HPDE6-E6E7 (cell line): ENCODE data around the gene TP53I13.

ENCODE experiments used
- DNase-seq: peaks from one replicate; pipeline ENCODE4 v3.0.0; 2011; ENCODE audit warnings: missing footprints; ENCODE audit errors: extremely low spot score

Gene TP53I13

DNA sequence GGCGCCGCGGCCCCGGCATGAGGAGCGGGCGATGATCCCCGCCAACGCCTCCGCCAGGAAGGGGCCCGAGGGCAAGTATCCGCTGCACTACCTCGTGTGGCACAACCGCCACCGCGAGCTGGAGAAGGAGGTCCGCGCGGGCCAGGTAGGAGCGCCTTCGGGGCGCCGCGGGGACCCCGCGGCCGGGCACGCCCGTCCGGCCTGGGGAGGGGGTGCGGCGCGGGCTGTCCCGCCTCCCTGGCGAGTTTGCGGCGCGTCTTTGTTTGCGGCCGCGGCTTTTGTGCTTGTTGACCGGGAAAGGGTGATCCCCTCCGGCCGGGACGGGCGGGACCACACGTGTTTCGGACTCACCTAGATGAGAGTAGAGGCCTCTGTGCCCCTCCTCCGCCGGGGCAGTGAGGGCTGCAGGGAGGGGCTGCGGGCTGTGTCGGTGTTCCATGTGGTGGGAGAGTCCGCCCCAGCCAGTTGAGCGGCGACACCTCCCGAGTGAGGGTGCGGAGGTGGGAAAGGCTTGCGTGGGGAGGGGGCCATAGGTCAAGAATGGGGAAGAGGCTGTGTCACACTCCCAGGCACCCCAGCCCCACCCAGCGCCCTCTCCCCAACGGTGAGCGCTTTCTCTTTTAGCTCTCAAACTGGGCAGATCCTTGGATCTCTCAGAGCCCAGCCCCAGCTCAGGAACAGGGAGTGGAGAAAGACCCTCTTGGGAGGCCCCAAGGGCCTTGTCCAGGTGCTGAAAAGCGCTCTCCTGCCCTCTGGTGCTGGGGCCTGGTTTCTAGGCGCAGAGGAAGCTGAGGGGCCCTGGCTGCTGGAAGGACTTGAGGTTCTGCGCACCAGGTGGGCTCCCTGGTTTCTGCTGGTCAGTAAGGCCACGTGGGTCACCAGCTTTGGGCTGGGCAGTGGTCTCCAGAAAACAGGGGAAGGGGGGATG lies 25.4 kb downstream of the TP53I13 start:
- no peak for DNase-seq

DNA sequence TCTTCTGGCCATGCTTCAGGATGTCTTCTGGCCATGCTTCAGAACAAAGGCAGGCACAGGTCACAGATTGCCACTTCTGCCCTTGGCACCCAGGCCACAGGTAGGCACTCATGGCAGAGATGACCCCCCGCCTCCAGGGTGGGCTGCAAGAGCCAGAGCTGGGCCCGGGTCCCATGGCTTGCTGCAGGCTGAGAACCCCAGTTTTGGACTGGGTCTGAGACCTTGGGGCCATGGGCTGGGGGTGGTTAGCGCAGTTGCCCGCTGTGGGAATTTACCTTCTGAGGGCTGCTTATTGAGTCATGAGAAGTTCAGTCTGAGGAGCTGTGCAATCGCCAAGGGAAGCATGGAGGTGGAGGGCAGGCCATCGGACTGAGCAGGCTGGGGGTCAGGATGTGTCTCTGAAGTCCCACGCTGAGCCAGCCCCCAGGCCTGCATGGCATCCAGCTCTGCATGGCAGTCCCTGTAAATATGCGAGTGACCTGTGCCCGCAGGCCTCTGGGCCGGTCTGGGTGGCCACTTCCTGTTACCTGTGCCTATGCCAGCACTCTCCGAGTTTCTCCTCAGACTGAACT lies 26.1 kb downstream of the TP53I13 start:
- no peak for DNase-seq

DNA sequence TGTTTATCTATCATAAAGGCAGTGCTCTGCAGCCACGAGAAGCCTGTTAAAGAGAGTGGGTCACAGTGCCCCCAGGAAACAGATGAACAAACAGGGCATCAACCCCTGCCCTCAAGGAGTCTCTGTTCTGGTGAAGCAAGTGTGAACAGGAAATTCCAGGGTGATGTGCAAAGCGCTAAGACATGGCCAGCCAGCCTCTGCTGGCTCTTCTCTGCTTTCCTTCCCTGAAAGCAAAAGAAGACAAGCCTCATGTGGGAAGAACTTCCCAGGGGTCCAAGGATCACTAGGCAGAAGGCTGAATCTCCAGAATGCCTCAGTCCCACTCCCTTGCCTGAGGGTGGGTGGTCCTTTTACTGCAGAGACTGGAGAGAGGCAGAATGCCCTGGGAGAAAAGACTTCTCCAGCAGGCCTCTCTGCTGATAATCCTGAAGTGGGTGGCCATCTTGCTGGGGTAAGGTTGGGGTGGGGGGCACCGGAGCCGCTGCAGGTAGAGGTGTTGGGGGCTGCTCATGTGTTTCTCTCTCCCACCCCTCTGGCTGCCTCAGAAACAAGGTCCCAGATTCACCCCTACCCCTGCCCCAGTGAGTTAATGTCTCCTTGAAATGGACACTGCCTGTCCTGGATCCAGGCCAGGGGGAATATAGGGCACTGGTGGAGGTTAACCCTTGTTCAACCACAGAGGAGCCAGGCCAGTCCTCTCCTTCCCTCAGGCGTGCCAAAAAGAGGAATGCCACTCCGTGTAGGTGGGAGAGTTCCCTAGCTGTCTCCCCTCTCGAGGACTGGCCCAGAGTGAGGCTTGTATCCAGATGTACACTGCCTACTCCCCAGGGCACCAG lies 26.8 kb downstream of the TP53I13 start:
- no peak for DNase-seq

DNA sequence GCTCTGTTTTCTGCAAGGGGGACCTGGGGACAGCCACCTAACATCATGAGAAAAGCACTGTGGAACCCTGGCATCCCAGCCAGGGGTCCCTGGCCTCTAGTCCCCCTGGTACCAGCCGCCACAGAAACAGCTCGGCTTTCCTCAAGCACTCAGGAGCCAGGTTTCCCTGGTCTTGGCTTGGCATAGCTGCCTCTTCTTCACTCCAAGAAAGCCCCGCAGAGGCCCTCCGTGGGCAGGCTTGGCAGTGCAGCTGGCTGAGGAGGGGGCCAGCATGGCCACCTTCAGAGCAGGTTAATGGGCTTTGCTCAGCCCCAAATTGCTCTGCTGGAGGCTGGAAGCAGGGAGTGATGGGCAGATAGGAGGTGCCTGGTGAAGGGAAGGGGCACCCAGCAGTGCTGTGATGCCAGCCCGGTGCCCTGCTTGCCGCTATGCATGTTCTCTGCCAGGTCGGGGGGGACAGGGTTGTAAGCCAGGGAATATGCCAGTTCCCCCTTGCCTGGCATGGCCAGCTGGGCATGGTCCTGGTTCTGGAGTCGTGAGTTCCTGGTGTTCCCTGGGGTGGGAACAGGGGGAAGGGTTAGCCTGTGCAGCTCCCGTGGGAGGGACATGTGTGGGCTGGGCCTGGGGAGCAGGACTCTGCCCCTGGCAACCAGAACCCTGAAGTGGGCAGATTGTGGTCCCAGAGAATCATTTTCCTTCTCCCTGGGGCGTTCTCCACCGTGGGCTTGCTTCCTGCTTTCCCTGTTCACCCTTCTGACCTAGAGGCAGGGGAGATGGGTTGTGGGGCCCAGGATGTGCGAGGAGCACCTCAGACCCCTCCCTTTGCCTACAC lies 27.7 kb downstream of the TP53I13 start:
- DNase-seq: no peak

DNA sequence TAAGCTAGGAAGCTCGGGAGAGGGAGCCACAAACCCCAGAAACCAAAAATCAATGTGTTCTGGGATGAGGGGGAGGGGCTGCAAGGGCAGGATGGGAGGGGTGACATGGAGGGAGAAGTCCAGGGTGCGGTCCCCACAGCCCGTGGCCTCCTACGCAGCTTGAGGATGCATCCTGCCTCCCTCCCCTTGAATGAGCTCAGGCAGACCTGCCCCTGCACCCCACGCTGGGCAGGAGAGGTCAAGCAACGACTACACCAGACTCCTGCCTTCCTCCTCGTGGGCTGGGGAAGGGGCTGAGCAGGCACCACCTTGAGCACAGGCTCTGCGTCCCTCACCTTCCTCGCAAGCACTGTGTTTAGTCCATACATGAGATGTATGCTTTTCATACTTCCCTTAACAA lies 28.3 kb downstream of the TP53I13 start:
- DNase-seq: no peak

DNA sequence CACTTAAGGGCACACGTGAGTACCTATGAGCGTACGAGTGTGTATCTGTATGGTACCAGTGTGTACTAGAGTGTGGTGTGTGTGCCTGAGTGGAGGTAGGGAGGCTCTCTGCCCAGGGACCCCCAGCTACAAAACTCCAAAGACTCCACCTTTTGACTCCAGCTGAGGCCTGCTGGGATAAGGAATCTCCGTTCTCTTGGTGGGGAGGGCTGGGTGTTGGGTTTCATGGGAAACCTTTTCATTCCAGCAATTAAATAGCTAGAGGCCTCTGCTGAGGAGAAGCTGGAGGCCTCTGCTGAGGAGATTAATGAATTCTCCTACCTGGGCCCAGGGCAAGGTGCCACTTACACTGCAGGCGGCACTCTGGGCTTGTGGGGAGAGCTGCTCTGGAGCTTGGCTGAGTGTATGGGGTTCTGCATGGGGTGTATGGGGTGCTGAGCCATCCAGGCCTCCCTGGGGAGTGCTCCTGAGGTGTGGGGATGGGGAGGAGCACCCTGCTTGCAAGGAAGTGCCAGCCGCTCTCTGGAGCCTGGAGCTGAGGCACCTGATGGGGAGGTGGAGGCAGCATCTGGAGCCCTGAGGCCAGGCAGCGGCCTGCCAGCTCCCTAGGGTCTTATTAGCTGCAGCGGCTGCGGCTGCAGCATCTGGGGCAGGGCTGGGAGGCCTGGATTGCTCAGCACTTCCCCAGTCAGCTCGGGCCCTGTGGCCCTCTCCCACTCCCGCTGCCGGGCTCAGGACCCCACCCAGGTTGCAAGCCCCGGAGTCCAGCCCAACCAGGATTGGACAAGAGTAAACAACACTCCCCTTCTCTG lies 29.1 kb downstream of the TP53I13 start:
- no peak for DNase-seq

DNA sequence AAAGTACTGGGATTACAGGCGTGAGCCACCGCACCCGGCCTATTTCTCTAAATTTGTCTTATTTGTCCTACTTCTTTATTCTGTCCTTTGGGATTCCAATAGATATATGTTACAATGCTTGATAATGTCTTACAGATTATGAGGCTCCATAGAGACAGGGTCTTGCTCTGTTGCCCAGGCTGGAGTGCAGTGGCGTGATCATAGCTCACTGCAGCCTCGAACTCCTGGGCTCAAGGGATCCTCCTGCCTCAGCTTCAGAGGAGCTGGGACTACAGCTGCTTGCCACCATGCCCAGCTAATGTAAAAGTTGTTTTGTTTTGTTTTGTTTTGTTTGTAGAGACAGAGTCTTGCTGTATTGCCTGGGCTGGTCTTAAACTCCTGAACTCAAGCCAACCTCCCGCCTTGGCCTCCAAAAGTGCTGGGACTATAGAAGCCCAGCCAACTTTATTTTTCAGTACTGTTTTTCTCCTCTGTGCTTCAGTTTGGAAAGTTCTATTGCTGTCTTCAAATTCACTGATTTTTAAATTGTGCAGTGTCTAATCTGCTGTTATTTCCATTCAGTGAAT lies 34.7 kb downstream of the TP53I13 start:
- DNase-seq: no peak

DNA sequence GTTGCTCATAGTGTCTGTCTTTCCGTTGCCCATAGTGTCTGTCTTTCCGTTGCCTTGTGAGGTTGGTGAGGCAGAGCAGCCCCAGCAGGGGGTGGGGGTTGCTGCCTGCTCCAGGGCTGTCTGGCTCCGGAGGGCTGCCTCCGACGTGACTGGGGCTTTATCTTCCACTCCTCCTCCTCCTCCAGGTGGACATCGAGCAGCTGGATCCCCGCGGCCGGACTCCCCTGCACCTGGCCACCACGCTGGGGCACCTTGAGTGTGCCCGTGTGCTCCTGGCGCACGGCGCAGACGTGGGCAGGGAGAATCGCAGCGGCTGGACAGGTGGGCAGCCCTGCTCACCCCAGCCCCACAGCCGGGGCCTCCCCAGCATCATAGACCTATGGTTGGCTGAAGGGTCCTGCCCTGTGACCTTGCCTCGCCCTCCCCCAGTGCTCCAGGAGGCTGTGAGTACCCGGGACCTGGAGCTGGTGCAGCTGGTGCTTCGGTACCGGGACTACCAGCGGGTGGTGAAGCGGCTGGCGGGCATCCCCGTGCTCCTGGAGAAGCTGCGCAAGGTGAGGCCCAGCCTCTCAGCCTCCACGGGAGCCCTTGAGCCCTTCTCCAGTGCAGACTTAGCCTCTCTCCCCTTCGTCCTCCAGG lies 39.2 kb downstream of the TP53I13 start:
- DNase-seq: no peak

DNA sequence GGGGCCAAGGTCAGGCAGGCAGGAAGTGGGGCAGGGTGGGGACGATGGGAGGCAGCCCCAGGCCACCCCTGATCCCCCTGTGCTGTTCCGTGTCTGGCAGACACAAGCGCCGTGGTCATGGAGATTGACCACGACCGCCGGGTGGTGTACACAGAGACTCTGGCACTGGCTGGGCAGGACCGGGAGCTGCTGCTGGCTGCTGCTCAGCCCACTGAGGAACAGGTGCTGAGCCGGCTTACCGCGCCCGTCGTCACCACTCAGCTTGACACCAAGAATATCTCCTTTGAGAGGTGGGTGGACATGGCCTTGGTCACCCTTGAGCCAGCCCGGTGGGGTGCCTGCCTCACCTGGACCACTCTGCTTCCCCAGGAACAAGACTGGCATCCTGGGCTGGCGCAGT lies 40.5 kb downstream of the TP53I13 start:
- DNase-seq: no peak

DNA sequence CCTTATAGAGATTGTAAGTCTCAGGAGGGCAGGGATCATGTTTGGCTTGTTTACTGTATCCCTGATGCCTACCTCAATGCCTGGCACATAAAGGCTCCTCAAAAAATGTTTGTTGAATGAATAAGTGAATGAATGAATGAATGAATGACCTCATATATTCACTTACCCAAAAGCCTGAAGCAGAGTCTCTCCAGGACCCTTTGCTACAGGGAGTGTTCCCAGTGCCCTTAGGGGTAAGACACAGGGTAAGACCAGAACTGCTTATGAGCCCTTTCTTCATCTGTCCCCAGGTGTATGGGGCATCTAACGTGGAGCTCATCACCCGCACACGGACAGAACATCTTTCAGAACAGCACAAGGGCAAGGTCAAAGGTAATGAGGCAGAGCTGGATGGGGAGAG lies 41.9 kb downstream of the TP53I13 start:
- no peak for DNase-seq

DNA sequence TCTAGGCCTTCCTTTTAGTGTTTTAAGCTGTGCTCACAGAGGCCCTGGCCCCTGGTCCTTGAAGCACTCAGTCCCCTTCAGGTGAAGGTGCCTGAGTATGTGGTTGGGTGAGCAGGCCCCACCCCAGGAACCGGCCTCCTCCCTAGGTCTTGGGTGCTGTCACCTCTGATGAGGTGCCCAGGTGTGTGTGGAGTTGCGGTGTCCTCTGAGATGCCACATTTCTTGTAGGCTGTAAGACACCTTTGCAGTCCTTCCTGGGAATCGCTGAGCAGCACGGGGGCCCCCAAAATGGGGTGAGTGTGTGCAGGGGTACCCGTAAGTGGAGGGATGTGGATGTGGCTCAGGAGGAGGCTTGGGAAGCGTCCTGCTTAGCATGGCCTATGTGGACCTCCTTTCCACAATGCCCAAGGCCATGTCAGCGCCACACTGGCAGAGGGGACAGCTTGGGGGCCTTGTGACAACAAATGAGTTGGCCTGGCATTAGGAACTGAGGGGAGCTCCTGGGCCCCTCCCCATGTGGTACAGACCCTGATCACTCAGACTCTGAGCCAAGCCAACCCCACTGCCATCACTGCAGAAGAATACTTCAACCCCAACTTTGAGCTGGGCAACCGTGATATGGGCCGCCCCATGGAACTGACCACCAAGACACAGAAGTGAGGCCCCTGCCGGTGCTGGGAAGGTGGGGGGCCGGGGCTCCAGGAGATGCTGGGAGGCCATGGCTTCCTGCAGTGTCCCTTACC lies 43.0 kb downstream of the TP53I13 start:
- no peak for DNase-seq

DNA sequence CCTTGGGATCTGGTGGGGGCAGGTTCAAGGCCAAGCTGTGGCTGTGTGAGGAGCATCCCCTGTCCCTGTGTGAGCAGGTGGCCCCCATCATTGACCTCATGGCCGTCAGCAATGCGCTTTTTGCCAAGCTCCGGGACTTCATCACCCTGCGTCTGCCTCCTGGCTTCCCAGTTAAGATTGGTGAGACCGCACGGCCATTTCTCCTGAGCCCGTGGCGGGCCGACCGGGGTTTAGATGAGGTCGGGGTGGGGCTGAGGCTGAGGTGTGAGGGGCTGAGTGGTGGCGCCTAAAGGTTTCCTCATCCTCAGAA lies 43.5 kb downstream of the TP53I13 start:
- DNase-seq: no peak

DNA sequence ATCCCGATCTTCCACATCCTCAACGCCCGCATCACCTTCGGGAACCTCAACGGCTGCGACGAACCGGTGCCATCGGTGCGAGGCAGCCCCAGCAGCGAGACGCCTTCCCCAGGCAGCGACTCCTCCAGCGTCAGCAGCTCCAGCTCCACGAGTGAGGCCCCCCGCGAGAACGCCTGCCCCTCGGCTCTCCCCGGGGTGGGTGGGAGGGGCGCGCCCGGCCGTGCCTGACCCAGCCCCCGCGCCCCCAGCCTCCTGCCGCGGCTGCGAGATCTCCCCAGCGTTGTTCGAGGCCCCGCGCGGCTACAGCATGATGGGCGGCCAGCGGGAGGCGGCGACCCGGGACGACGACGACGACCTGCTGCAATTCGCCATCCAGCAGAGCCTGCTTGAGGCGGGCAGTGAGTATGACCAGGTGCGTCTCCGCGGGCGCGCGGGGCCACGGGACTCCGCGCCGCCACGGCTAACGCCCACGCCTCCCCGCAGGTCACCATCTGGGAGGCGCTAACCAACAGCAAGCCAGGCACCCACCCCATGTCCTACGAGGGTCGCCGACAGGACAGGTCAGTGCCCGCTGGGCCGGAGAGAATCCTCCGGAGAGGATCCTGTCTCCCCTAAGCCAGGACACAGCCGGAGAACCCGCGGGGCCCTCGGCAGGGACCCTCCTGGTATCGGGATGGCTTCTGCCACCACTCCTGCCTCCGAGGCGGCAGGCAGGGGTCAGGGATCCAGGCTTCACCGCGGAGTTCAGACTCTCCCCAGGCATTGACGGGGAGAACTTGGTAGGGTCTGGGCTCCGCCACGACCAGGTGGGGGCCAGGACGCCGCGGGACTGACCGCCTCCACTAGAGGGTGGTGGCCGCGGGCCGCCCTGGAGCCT lies 44.1 kb downstream of the TP53I13 start:
- no peak for DNase-seq

DNA sequence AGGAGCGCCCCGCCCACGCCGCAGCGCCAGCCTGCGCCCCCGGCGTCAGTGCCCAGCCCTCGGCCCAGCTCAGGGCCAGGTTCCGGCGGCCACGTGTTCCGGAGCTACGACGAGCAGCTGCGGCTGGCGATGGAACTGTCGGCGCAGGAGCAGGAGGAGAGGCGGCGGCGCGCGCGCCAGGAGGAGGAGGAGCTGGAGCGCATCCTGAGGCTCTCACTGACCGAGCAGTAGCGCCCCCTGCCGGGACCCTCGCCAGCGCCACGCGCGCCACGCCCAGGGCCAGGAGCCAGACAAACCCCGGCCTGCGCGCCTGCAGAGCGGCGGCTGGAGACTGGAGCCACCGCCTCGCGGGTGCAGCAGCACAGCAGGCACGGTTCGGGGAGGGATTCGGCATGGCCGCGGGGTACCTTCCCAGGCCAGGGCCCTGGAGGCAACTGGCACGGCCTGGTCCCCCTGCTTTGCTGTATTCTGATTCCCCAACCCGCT lies 44.9 kb downstream of the TP53I13 start:
- no peak for DNase-seq

DNA sequence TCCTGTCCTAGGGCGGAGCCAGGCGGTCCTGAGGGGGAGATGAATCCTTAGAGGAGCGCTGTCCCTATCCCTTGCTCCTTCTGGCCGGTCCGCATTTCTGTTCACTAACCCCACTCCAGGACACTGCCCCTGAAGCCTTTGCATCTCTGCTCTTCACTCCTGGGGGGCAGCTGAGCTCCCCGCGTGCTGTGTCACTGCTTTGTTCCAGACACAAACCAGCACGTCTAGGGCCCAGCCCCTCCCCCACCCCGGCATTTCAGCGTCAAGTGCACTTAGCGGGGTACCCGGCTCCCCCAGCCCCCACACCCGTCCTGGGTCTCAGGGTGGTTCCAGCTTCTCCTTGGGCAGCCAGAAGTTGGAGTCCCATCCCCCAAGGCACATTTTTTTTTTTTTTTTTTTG lies 45.4 kb downstream of the TP53I13 start:
- DNase-seq: no peak

DNA sequence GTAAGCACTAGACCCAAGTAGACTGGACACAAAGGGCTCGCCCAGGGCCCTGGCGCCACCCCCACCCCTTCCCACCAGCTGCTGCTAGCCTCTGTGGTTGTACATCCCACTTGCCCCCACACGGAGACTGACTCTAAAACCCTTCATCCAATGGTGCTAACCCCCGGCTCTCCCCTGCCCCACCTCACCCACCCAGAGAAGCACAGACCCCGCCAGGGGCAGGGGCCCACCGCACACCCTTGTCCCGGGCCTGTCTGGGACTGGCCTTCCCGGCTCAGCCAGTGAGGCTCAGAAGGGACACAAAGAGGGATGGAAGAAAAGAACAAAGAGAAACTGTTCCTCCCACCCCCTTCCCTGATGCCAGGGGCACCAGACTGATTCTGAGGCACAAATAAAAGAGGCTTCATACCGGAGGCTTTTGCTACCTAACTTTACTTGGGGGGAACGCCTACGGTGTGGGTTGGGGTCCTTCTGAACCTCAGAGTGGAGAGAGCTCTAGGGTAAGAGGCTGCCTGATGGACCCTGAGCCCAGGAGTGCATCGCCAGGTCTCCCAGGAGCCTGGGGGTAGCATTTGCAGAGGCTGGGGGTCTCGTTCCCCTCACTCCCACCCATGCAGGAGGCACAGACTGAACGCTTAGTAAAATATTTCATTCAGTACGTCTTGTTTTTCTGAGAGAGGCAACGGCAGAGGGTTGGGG lies 46.0 kb downstream of the TP53I13 start:
- DNase-seq: no peak

DNA sequence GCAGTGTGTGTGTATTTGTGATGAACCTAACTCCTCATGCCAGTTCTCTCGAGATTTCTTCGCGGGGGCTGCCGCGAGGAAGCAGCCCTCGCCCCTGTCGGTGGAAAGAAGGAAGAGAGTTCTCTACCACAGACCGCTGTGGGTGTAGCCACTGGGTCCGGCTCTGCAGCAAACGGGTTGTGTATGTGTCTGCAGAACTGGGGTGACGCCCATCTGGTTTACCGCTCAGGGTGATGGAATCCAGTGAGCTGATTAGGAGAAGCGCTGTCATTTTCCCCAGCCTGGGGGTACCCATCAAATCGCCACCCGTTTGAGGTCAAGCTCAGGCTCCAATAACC lies 46.5 kb downstream of the TP53I13 start:
- no peak for DNase-seq
